NCI-H1105 (cell line): ENCODE results near the gene VPS37C.
"Not testable (repeated sequence)": the region's sequence is repeated elsewhere in the genome, so short reads cannot be mapped to it uniquely, and the experiment has no call there.

ENCODE experiments used
- DNase-seq: peaks from one replicate; lab custom pipeline; 2025; lab: John Stamatoyannopoulos, UW

VPS37C gene

DNA sequence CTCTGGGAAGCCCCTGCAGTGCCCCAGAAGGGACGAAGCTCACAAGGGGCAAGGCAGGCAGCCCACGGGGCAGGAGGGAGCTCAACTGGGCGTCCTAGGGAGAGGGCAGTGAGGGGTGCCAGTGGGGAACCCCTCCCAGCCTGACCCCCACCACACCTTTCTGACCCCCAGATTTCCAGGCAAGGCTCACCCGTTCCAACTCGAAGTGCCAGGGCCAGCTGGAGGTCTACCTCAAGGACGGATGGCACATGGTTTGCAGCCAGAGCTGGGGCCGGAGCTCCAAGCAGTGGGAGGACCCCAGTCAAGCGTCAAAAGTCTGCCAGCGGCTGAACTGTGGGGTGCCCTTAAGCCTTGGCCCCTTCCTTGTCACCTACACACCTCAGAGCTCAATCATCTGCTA, 43.2 kb downstream of the VPS37C start:
- no peak for DNase-seq

- no peak for DNase-seq
These were observed 44.1 kb downstream of the VPS37C start for GRCh38 chr11:61117168-61117520.

GRCh38 chr11:61116426-61117167, 44.6 kb downstream of the VPS37C start:
- DNase-seq = no peak

DNA sequence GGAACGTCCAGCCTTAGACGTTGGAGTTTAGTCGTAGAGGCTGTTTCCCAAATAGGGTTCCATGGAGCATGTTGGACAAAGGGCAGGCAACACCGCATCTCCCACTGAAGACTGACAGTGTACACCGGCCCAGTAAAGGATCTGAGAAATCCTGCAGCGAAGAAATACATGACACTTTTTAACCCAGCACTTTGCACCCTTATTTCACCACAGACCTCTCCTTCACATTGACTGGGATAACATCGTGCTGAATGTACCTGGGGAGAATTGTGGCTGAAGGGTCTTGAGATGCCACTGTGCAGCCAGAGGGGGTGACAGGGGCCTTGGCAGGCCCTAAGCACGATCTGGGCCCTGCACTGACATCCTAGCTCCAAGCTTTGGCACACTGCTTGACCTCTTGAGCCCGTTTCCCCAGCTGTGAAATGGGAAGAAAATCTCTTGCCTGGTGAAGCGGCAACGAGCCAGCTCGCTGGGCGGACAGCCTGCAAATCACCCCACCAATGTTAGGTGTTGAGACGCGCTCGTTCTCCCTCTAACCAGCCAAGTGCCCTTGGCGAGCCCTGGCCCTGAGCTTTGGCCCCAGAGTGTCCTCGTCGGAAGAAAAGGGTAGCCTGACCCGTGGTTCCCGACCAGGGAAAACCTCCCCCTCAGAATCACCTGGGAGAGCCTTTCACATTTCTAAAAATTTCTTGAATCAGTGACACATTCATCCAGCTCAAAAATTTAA, 45.6 kb downstream of the VPS37C start:
- DNase-seq = no peak

DNA sequence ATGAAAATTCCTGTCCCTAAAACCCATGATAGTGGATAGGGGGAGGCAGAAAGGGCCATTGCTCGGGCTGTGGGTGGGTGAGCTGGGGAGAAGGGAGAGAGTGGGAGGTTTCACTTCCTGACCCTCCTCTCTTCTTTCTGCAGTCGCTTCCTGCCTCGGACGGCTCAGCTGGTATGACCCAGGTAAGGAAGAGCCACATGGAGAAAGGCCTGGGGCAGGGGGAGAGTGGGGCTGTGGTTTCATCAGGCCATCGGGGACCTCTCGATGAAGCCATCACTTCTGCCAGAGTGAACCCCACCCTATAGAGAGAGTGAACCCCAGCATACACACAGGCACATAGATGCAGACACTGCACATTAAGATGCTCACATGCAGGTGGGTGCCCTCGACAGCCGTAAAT, 46.3 kb downstream of the VPS37C start:
- no peak for DNase-seq

GRCh38 chr11:61113201-61113600, 48.0 kb downstream of the VPS37C start:
- no peak for DNase-seq

- DNase-seq = no peak
These were observed 48.7 kb downstream of the VPS37C start for GRCh38 chr11:61112575-61112974.

- no peak for DNase-seq
These were observed 49.3 kb downstream of the VPS37C start for GRCh38 chr11:61111786-61112517.

GRCh38 chr11:61111050-61111435, 50.2 kb downstream of the VPS37C start:
- DNase-seq = no peak

DNA sequence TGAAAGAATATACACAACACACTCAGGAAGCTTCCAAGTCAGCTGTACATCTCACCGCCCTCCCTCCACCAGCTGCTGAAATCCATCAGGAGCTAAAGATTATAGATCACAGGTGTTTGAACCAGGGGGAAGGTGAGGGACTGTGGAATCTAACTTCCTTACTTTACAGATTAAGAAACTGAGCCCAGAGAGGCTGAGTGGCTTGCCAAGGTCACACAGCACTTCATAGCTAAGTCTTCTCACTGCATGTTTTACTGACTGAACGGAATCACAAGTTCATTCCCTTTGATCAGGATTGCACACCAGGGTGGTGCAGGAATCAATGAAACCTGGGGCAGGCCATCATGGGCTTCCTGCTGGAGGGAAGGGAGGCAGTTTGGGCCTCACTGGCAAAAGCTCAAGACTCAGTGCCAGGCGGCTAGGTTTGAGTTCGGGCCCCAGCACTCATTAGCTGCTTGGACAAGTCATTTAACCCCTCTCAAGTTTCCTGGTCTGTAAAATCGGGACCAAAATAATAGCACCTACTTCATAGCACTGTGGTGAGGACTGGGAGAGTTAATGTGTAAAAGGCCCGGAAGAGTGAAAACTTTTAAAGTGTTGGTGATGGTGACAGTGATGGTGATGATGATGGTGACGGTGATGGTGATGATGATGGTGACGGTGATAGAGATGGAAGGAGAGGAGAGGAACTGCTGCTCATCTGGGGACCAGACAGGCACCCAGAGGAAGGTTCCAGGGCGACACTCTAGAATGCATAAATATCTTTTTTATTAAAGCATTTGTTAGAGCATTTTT, 50.8 kb downstream of the VPS37C start:
- no peak for DNase-seq

GRCh38 chr11:61109671-61110070, 51.6 kb downstream of the VPS37C start:
- DNase-seq = no peak

DNA sequence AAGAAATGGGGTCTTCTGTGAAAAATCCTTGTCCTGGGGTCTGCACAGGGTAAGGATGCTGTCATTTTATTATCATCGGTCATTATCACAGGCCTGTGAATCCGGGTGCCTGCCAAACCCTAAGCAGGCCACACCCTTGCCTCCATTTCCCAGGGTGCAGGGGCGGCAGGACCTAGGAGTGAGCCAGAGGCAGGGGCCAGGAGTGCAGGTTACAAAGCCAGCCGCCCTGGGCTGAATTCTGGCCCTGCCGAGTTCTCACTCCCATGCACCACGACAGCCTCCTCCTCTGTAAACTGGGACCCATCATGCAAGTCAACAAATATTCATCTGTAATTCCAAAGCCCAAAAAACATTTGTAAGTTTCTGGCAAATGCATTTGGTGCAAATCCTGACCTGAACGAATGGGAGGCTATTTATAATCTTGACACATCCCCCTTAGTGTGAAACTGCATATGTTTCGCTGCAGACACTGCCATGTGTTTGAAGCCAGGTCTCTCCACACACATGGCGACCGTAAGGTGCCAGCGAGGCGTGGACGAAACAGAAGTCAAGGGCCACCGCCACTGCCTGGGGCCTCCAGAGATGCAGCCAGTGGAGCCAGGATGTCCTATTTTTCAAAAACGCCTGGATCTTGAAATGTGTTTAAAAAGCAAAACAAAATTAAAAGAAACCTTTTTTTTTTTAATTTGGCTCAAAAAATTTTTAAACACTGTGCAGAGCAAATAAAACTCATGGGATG, 52.2 kb downstream of the VPS37C start:
- DNase-seq = no peak

- DNase-seq = no peak
These were observed 53.3 kb downstream of the VPS37C start for GRCh38 chr11:61107888-61108287.

DNA sequence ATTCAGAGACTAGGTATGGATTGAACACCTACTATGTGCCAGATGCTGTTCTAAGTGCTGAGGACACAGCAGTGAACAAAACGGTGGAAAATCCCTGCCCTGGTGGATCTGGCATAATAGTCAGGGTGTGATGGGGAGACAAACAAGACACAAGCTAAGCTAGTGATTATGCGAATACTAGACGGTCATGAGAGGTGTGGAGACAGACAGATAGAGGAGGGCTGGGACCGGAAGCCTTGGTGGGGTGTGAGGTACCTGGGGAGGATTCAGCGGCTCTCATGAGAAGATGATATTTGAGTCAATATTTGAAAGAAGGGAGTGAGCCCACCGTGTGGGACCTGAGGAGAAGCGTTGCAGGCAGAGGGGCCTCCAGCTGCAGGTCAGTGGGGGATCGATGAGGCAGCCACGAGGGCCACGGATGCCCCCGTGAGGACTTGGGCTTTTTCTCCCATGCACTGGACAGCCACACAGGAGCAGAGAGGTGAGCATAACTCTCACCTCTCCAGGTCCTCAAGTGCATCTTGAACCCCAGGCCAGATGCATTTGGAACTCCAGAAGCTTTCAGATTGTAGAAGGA, 54.2 kb downstream of the VPS37C start:
- DNase-seq = no peak

GRCh38 chr11:61106296-61106695, 54.9 kb downstream of the VPS37C start:
- no peak for DNase-seq

GRCh38 chr11:61104963-61105362, 56.3 kb downstream of the VPS37C start:
- DNase-seq = no peak

- DNase-seq = no peak
These were observed 57.3 kb downstream of the VPS37C start for GRCh38 chr11:61103851-61104423.

GRCh38 chr11:61102667-61103571, 58.3 kb downstream of the VPS37C start:
- DNase-seq = no peak

DNA sequence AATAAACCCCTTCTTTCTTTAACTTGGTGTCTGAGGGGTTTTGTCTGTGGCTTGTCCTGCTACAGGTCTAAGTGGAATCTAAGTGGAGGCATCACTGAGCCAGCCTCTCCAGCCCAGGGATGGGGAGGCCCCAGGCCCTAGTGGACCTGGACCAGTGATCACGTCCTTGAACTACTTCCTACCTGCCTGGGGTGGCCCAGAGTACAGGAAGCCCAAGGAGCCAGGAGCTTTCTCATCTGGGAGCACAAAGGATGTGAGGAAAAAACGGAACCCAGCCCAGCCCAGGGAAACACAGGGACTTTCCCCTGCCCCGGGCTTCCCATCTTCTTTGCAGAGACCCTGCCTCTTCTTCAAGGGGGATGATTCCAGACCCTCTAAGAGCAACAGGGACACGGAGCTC, 62.4 kb downstream of the VPS37C start:
- DNase-seq = no peak

DNA sequence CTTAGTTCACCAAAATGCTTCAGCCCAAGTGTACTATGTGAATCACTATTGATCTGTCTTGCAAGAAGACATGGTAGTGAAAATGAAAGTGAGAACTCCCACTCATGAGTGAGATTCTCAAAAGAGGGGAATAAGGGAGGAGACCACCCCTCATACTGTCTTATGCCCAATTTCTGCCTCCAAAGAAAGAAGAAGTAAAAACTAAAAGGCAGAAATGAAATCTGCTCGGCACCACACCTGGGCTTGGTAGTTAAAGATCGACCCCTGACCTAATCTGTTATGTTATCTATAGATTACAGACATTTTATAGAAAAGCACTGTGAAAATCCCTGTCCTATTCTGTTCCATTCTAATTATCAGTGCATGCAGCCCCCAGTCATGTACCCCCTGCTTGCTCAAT, 63.0 kb downstream of the VPS37C start:
- not testable (repeated sequence) for DNase-seq
